HL-60/S4 (cell line): ENCODE results near the gene ZNF346.

Source experiments
- in situ Hi-C: fragments of 300-500 bp; cut with MboI; formaldehyde crosslinking; loops from 2 replicates; pipeline ENCODE4 v1.14.3; 2022; ENCODE audit warnings: low sequenced_read_pairs

The ZNF346 gene

DNA sequence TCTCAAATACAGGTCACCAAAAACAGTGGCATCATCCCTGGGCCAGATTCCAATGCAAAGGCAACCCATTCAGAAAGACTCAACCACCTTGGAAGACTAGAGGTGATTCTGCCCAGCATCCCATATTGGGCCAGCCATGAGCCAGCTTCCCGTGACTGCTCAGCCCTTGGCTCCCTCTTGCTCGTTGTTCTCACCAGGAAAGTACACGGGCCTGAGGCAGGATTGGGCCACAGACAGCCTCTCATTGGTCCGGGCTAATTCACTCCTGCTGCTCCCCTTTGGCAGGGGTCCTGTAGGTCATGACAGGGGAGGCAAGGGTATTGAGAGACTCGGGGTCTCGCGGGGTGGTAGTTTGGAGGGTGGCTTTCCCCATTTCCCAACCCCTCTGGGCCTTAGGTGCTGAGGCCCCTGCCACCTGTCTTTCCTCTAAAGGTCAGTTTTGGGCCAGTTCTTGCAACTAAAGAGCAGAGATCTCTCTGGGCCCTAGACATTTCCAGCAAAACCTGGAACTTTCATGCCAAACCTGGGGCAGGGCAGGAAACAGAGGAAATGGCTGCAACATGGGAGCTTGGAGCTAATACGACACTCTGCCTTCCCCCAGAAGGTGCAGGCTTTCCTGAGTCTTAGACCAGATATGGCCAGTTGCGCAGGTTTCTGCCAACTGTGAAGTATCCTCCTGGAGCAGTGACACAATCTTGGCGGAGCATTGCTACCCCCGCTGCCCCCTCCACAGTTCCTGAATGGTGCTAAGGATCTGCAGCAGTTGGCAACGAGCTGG is 42.2 kb downstream of the ZNF346 start:
- in situ Hi-C loops: no loop called here

DNA sequence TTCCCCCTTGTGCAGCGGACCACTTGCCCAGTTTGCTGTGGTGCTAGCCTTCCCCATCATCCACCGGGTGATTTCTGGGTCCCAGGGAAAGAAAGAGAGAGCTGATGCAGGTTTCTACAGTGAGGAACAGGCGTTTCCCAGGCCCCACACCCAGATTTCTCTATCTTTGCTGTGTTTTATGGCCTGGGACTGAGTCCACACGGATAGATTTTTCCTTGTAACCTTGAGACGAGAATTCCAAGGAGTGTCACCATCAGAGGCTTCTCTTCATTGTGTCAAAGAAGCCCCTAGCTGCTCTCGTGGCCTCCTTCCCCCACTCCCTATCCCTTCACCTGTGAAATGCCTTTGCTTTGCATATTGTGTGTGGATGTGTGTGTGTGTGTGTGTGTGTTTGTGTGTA is 43.0 kb downstream of the ZNF346 start:
- in situ Hi-C loops: no loop called here

DNA sequence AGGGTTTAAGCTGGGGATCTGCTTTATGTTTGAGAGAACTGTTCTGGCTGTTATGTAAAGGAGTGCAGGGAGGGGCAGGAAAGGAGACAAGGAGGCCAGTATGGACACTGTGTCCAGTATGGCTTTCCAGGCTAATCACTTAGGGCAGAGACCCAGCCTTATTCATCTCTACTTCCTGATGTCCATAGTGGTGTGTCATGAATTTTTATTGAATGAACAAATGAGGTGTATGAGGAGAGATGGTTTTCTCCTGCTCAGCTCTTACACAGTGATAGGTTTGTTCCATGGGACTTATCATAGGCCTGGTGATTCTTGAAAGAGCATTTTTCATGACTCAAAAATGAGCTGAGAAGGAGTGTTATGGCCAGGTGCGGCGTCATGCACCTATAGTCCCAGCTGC is 43.7 kb downstream of the ZNF346 start:
- in situ Hi-C loops: no loop called here

DNA sequence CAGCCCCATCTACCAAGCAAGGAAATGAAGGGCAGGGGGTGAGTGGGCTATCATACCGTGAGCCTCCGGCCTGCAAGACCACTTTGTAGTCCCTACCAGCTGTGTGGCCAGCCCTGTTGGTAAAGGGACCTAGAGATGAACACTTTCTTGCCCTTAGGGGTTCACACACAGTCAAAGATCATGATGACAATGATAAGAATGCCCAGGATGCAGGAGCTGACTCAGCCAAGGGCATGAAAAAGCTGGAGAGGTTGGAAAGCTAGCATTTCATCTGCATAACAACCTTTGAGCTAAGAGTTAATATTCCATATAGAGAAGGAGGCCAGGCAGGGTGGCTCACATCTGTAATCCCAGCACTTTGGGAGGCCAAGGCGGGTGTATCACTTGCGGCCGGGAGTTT is 45.0 kb downstream of the ZNF346 start:
- in situ Hi-C loops: no loop called here

DNA sequence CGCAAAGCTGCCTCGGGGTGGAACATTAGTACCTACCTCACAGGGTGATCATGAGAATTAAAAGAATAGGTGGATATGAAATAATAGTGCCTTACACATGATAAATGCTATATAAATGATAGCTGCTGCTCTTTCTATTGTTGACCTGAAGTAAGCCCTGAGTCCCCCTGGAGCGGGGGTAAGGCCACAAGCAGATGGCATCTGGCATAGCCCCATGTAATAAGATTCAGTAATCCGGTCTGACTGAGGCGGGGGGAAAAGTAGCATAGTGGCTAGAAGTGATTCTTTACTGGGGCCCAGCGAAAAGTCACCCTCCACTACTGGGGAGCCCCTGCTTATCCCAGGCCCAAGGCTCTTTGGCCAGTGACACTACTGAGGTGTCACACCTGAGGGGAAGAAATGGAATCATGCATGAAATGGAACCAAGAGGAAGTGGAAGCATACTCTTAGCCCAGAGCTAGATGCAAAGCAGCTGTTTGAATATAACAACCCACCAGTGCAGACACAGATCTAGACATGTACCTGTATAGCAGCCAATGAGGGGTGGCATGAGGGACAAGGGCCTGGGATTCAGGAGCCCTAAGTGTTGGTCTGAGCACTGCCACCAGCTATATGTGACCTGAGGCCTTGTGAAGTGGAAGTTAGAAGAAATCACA is 48.2 kb downstream of the ZNF346 start:
- in situ Hi-C loops: no loop called here

DNA sequence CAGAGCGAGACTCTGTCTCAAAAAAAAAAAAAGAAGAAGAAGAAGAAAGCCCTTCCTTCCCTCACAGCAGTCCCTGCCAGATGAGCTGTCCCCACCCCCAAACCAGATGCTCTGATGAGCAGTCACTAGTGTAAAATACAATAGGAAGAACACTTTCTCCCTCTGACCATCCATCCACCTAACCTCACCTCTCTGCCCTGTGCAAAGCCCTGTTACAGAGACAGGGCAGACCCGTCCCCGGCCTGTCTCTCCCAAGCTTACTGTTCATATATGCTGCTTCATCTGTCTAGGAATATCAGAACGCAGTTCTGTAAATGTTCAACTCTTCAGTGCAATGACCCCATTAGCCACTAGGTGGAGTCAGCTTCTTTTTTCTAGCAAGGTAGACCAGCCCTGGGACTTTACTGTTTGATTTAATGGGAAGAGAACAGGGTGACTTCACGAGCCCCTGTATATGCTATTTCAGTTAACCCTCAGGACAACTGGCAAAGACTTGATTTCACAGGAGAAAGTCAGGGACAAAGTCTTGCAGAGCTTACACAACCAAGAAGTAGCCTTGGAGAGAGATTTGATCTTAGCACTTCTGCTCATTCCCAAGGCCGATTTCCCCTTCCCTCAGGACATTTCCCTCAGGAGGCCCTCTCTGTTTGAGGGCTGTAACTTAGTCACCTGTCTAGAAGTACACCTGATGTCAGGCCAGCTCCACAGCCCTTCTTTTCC is 49.3 kb downstream of the ZNF346 start:
- in situ Hi-C loops: no loop called here

DNA sequence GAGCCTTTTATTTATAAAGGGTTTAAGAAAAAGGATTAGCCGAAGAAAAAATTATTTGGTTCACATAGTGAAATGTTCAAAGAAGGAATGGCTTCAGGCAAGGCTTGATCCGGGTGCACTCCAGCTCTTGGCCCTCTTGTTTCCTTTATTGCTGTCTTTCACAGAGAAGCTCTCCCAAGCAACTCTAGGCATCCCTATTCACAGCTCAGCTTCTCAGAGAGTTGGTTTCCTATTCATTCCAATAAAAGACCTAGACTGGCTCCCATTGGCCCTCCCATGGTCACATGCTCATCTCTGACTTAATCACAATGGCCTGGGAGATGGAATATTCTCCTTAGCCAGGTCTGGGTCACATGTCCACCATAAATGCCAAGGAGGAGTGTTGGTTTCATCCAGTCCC is 54.8 kb downstream of the ZNF346 start:
- in situ Hi-C loops: no loop called here

DNA sequence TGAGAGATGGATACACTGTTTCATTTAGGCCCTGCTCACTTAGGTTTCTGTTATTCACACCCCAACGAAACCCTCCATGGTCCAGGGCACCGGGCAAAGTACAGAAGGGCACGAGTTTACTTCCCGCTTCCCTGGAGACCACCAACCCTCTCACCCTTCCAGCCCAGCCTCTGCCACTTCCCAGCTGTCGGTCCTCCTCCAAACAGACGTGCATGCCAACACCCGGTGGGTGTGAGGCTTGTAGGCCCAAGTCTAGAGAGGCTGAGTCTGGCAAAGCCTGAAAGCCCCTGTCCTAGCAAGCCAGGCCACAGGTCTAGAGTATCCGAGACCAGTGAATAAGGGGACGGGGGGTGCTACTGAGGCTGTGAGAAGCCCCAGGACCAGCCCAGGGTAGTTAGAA is 57.1 kb downstream of the ZNF346 start:
- in situ Hi-C loops: no loop called here

DNA sequence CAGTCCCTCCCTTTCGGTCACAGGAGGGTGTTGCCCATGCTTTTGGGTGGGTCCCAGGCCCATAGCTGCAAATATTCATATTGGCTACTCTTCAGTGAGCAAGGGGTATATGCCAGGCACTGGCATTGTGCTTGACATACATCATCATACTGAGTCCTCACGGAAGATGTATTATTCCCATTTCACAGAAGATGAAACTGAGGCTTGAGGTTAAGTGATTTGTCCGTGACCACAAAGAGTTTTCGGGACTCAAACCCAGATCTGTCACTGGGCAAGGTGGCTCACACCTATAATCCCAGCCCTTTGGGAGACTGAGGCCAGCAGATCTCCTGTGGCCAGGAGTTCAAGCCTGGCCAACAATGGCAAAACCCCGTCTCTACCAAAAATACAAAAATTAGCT is 57.8 kb downstream of the ZNF346 start:
- in situ Hi-C loops: no loop called here

DNA sequence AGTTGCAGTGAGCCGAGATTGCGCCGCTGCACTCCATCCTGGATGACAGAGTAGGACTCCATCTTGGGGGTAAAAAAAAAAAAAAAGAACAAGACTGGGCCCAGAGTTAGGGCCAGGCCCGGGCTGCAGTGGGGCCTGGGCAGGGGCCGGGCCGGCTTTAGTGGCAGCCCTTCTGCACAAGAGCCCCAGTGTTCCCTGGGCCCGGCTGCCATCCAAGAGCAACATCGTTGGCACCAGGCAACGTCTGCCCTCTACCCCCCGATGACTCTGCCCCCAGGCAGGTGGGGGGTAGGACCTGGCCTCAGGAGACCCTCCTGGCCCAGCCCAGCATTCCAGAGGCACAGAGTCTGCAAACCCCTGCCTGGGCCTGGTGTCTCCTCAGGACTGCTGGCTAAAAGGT is 59.4 kb downstream of the ZNF346 start:
- in situ Hi-C loops: no loop called here

DNA sequence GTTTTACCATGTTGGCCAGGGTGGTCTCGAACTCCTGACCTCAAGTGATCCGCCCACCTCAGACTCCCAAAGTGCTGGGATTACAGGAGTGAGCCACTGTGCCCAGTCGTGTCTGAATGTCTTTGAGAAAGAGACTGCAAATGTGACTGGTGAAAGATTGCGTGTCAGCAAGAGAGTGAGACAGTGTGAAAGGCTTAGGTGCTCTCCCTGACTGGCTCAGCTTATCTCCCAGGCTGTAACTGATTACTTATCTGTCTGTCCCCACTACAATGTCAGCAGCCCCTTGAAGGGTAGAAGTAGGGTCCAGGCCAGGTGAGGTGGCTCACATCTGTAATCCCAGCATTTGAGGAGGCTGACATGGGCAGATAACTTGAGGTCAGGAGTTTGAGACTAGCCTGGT is 60.9 kb downstream of the ZNF346 start:
- in situ Hi-C loops: no loop called here

DNA sequence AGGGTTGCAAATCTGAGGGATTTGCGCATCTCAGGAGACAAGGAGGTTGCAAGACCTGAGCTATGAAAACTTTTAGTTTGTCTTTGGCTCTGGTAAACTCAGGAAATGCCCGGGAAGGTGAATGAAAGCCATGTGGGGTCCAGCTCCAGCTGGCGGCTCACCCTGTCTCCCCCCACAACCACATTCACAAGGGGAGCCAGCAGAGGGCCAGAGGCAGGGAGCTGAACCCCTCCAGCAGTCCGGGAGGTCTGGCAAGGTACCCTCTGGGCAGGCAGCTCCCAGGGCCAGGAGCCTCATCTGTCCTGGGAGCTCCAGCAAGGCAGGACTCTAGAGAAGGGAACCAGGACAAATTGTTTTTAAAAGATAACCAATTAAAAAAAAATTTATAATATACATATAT is 61.7 kb downstream of the ZNF346 start:
- in situ Hi-C loops: no loop called here

DNA sequence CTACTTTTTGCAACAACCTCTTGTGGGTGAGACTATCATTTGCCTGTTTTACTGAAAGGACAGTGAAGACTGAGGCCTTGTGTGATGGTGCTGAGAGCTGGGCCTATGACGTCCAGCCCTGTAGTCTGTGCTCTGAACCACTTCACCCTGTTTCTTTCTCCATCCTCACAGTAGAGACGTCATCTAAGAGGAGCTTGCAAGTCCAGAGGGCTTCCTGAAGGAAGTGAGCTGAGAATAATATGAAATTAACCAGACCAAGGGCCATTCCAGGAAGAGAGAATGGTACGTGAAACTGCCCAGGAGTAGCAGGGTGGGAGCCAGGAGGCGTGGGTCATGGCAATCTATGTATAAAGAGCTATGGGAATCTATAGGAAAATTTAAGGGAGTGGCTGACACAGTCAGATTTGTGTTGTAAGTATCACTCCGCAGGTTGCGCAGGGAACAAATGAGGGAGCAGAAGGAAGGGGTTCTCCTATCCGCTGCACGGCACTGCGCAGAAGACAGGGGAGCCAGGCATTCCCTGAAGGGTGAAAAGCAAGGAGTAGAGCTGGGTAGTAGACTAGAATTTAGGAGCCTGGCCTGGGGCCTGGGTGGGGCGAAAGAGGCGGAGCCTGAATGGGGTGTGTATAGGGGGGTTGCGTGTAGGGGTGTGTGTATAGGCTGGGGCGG is 63.6 kb downstream of the ZNF346 start:
- in situ Hi-C loops: no loop called here

DNA sequence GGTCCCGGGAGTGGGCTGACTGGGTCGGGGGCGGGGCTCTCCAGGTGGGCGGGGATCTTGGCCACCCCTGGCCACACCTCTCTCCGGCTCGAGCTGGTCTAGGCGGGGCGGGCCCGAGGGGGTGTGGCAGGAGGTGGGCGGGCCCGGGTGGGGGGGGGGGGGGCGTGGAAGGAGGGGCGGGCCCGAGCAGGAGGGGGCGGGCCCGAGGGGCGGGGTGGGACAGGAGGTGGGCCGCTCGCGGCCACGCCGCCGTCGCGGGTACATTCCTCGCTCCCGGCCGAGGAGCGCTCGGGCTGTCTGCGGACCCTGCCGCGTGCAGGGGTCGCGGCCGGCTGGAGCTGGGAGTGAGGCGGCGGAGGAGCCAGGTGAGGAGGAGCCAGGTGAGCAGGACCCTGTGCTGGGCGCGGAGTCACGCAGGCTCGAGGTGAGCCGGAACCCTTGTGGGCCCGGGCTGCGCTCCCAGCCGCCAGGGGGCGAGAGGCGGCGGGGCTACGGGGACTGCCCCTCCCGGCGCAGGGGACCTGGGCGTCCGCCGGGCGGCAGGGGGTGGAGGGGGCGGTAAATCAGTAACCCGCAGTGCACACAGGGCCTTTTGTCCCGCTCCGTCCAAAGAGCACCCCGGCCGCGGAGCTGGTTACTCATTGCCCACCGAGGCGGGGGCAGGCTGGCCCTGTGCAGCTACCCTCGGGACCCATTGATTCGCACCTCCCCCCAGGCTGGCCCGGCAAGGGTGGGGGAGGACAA is 64.3 kb downstream of the ZNF346 start, which contains the start of gene FGFR4:
Gene FGFR4, plus strand, starts transcription at position 262 of the 744 bp plus-strand sequence. CDS start 2,688 bp downstream, outside the sequence.
- in situ Hi-C loops: no loop called here

DNA sequence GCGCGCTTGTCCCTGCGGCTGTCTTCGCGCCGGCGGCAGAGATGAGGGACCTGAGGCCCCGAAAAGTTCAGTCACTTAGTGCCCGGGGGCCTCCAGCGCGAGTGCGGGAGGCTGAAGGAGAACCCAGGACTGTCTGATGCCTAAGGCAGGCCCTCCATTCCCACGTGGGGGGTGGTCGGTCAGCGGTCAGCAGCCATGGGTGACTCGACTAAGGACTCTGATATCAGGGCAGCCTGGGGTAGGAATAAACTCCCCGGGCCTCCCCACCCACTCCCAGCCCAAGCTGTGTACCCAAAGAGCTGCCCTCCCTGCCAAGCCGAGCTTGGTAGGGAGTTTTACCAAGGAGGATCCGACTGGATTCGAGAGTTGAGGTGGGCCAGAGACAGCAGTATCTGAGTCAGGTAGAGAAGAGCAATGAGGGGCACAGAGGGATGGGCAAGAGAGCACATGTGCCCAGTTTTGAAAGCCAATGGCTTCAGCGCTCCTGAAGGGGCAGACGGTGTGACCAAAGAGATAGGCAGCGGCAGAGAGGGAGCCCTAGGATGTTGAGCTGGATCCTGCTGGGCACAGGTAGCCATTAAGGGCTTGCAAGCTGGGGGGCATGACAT is 65.0 kb downstream of the ZNF346 start:
- in situ Hi-C loops: no loop called here

DNA sequence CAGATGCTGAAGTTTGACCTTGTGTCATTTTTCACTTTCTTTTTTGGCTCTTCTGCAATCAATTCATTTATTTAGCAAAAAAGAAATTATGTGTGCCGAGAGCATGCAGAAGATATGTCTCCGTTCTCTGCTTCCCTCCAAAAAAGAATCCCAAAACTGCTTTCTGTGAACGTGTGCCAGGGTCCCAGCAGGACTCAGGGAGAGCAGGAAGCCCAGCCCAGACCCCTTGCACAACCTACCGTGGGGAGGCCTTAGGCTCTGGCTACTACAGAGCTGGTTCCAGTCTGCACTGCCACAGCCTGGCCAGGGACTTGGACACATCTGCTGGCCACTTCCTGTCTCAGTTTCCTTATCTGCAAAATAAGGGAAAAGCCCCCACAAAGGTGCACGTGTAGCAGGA is 66.6 kb downstream of the ZNF346 start:
- in situ Hi-C loops: no loop called here

DNA sequence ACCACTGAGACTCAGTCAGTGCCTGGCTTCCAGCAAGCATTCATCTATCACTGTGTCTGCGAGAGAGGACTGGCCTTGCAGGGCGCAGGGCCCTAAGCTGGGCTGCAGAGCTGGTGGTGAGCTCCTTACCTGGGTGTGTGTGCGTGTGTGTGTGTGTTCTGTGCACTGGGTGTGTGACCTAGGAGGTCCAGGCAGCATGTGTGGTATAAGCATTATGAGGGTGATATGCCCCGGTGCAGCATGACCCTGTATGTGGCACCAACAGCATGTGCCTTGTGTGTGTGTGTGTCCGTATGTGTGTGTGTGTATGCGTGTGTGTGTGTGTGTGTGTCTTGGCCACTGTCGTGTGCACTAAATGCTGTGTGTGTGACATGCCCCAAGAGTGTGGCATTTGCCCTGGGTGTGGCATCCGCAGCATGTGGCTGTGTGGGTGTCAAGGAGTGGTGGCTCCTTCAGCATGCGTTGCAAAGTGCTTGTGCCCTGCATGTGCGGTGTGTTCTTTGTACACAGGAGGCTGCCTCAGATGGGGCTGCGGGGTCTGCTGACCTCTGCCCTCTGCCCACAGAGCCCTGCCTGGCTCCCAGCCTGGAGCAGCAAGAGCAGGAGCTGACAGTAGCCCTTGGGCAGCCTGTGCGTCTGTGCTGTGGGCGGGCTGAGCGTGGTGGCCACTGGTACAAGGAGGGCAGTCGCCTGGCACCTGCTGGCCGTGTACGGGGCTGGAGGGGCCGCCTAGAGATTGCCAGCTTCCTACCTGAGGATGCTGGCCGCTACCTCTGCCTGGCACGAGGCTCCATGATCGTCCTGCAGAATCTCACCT is 67.5 kb downstream of the ZNF346 start:
- in situ Hi-C loops: no loop called here

DNA sequence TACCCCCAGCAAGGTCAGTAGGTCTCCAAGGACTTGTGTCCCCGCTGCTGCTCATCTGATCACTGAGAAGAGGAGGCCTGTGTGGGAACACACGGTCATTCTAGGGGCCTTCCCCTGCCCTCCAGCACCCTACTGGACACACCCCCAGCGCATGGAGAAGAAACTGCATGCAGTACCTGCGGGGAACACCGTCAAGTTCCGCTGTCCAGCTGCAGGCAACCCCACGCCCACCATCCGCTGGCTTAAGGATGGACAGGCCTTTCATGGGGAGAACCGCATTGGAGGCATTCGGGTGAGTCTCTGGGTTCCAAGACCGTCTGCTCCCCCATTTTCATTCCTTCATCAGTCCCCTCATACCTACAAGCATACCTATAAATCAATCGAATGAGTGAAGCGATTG is 68.3 kb downstream of the ZNF346 start:
- in situ Hi-C loops: no loop called here

DNA sequence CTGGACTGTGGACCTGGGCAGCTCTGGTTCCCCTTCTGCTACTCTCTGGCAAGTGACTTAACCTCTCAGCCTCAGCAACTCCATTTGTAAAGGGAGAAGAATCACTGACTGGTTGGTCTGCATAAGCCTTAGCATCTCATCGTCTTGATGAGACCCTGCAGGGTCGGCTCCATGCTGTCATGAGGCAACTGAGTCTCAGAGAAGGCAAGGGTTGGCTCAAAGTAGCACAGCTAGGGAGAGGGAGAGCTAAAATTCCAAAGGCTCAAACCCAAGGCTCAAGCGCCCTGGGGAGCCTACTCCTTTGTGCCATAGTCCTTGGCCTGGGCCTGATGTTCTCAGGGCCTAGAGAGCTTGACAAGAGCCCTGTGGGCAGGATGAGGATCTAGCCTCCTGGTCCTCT is 68.7 kb downstream of the ZNF346 start:
- in situ Hi-C loops: no loop called here
